Lower leg skin (tissue), 4 donors: ENCODE data around the gene LGR6. TPM values are rescaled to one million over a fixed set of nuclear protein-coding genes. Genes with fewer than 3 reads are reported as not detected.

Experiments
- DNase-seq, 2 donors: peaks; one replicate each; pipeline ENCODE4 v3.0.0-alpha.2; 2019; ENCODE audit warnings: low spot score in 2 of 2
- H3K4me3 ChIP-seq: fragments of 200-600 bp; sonication (generic); 2 replicates; pipeline ENCODE4 v1.5.1; 2017; ENCODE audit warnings: mild to moderate bottlenecking, low read depth; ENCODE audit not compliant: poor library complexity, severe bottlenecking
- CTCF ChIP-seq, 3 donors: fragments of 450-650 bp; IDR thresholded peaks; one replicate each; pipeline ENCODE4 v1.5.1; 2016; ENCODE audit warnings: antibody characterized with exemption in 3 of 3, mild to moderate bottlenecking in 3 of 3, moderate library complexity in 2 of 3
- POLR2A ChIP-seq, 2 donors: fragments of 450-650 bp; IDR thresholded peaks; one replicate each; pipeline ENCODE4 v1.6.1; 2016 to 2017; ENCODE audit warnings: antibody characterized with exemption in 2 of 2, mild to moderate bottlenecking in 1 of 2, moderate library complexity in 1 of 2
- WGBS, 2 donors: methylation state at CpG; one replicate each; pipeline ENCODE4 v1.1.5; 2018; 5-methylcytosine and 5-hydroxymethylcytosine counted together
- intact Hi-C: fragments of 100-400 bp; cut with DNase I; formaldehyde crosslinking; loops from one replicate; pipeline ENCODE4 v1.15.0; 2023; ENCODE audit warnings: low total_unique reads
- total RNA-seq, 4 donors: library from RNA; depleted of rRNA; stranded (reverse); fragments of >200 nt; gene quantifications; one replicate each; pipeline ENCODE4 v1.1.0, GENCODE V29; 2016

Gene LGR6
- total RNA-seq, 4 donors from 2014 or later: 0.39 to 4.4 (median 1.8) TPM

- WGBS, 2 donors: 55 to 76% methylated on average over 3 of the region's 3 CpGs
- H3K4me3 ChIP-seq: no peak overlapping the region
- DNase-seq: no peak
- TF ChIP-seq CTCF (IDR thresholded peaks at IDR 0.05) (no peak), POLR2A (IDR thresholded peaks at IDR 0.05) (no peak)
- intact Hi-C loops: no loop called here
Observed at GRCh38 chr1:202201266-202201665, 7.7 kb downstream of the LGR6 start.

DNA sequence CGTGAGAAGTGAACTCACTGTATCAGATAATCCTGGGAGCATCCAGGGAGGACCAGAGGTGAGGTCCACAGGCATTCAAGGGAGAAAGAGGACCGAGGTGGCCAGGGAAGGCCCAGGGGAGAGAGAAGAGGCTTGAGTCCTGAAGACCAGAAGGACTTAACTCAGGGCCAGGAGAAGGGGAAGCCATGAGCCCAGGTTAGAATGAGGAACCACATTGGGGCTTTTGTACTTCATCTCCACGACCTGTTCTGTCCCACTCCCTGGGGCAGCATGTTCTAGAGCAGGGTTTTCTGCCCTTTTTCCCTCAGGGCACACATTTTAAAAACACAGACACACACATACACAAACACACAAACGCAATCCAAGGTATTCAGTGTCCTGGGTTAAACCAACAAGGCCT is 8.4 kb downstream of the LGR6 start:
- H3K4me3 ChIP-seq: no peak overlapping the region
- DNase-seq: no peak
- 74 to 76% methylated on average over 4 of the region's 4 CpGs for WGBS, 2 donors
- TF ChIP-seq POLR2A (IDR thresholded peaks at IDR 0.05) (no peak), CTCF (IDR thresholded peaks at IDR 0.05) (no peak)
- intact Hi-C loops: no loop called here

GRCh38 chr1:202202500-202203168 is 9.0 kb downstream of the LGR6 start:
- DNase-seq: no peak
- intact Hi-C loops: no loop called here
- no peak overlapping the region for H3K4me3 ChIP-seq
- WGBS, 2 donors: 84 to 89% methylated on average over 7 of the region's 7 CpGs
- TF ChIP-seq POLR2A (IDR thresholded peaks at IDR 0.05) (no peak), CTCF (IDR thresholded peaks at IDR 0.05) (no peak)

DNA sequence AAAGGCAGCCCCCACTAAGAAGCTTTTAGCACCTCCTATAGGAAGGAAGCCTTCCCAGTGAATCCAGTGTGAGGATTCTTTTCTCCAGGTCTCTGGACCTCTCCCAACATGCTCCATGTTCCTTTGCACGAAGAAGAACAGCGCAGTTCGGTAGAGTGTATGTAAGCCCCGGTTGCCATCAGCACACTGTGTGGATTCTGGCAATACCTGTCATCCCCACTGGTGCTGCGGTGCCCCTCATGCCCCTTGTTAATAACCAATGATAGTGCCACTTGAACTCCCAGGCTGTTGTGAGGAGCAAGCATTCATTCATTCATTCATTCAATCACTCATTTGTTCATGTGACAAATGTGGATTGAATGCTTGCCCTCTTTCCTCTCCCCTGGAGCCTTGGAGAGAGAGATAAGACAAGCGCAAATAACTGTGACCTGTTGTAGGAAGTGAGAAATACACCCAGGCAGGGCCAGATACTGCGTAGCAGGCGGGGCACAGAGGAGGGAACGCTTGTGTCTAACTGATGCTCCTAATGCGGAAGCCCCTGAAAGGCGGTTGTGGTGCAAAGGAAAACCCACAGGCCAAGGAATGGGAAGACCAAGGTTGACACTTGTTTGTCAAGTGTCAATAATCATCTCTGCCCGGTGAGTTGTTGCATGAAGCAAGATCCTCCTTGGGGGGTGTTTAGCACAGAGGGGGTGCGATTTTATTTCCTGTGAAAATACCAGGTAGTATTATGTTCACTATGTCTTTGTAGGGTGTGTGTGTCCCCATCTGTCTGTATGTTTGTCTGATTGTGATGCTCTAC is 9.8 kb downstream of the LGR6 start:
- WGBS, 2 donors: 80 to 91% methylated on average over 13 of the region's 13 CpGs
- intact Hi-C loops: no loop called here
- TF ChIP-seq POLR2A (IDR thresholded peaks at IDR 0.05) (no peak), CTCF (IDR thresholded peaks at IDR 0.05) (no peak)
- no peak overlapping the region for H3K4me3 ChIP-seq
- DNase-seq: no peak

- H3K4me3 ChIP-seq: no peak overlapping the region
- no peak for TF ChIP-seq CTCF (IDR thresholded peaks at IDR 0.05)
- TF ChIP-seq POLR2A (IDR thresholded peaks at IDR 0.05): no peak
- intact Hi-C loops: no loop called here
- DNase-seq: no peak
- WGBS, 2 donors: 57 to 75% methylated on average over 1 of the region's 1 CpG
Observed at GRCh38 chr1:202204065-202204464, 10.5 kb downstream of the LGR6 start.
